ENCODE results near the gene GRM1.

GRM1 gene

GRCh38 chr6:146445233-146445632 lies 416.4 kb downstream of the GRM1 start:
- no peak for DNase-seq (ENCODE audit: low read depth in 1 of 2, low spot score in 1 of 2)

- DNase-seq (ENCODE audit: low read depth in 1 of 2, low spot score in 1 of 2), result no peak
These were observed 428.0 kb downstream of the GRM1 start for GRCh38 chr6:146456886-146457285.

GRCh38 chr6:146460941-146461340 lies 432.1 kb downstream of the GRM1 start:
- DNase-seq (ENCODE audit: low read depth in 1 of 2, low spot score in 1 of 2), result no peak

GRCh38 chr6:146470091-146470770 lies 441.4 kb downstream of the GRM1 start:
- DNase-seq (ENCODE audit: low read depth in 1 of 2, low spot score in 1 of 2), result no peak

- no peak for DNase-seq (ENCODE audit: low read depth in 1 of 2, low spot score in 1 of 2)
These were observed 444.1 kb downstream of the GRM1 start for GRCh38 chr6:146472918-146473317.

- no peak for DNase-seq (ENCODE audit: low read depth in 1 of 2, low spot score in 1 of 2)
These were observed 452.7 kb downstream of the GRM1 start for GRCh38 chr6:146481527-146481926.

- no peak for DNase-seq (ENCODE audit: low read depth in 1 of 2, low spot score in 1 of 2)
These were observed 455.5 kb downstream of the GRM1 start for GRCh38 chr6:146484411-146484810.
